ENCODE measurements around the gene ADGRG7. TPM values are rescaled to one million over a fixed set of nuclear protein-coding genes. Genes with fewer than 3 reads are reported as not detected.

The ADGRG7 gene
- total and polyA plus RNA-seq, 2 of the 13 experiments (the other 11 are each of a cell fraction or from before 2014, with no cell fraction given), result not detected

GRCh38 chr3:100702980-100703345, 93.6 kb downstream of the ADGRG7 start:
- Histone ChIP-seq H2AFZ (ENCODE audit: low read length) (no peak overlapping the region), H3K27me3 (ENCODE audit: control insufficient read depth in 1 of 2, insufficient read depth in 2 of 2, low read length in 2 of 2) (peaks cover 1 to 10% of the 10 kb centered on the region in 2 experiments; a peak in 1 of 5 replicates), H3K4me3 (replicated peaks in 1 of 3; ENCODE audit: insufficient read depth in 1 of 3, low read depth in 2 of 3, low read length in 3 of 3) (no peak overlapping the region), H3K79me2 (ENCODE audit: insufficient read depth, low read length) (no peaks in the 10 kb centered on the region), H3K9me3 (ENCODE audit: low read length) (no peaks in the 10 kb centered on the region), H3K9ac (ENCODE audit: insufficient read depth, low read depth, low read length) (no peak overlapping the region), H3K4me1 (ENCODE audit: insufficient read depth, low read length) (peaks cover 21% of the 10 kb centered on the region), H3K36me3 (replicated peaks in 1 of 2; ENCODE audit: control insufficient read depth in 1 of 2, insufficient read depth in 2 of 2, low read length in 2 of 2) (no peaks in the 10 kb centered on the region), H4K20me1 (ENCODE audit: insufficient read depth, low read length) (no peaks in the 10 kb centered on the region), H3K4me2 (ENCODE audit: low read depth, low read length) (no peak overlapping the region), H3K27ac (ENCODE audit: extremely low read length, insufficient read depth, low read length) (no peak overlapping the region)
- DNase-seq (ENCODE audit: low spot score) (no peak), ATAC-seq (no peak), FAIRE-seq (no peak)
- in situ Hi-C loops (cut with HindIII; ENCODE audit: extremely low pct_ligation_motif_present, low pct_unique_long_range_greater_than_20kb), result loop anchor here (25.0 kb wide), 3 partner anchors 91 to 891 kb away; partner anchors contain the start of genes ADGRG7 and CMSS1
- ChIA-PET CTCF (ENCODE audit: low intra/inter-chr PET ratio, low total read pairs) (no interaction called here), POLR2A (no interaction called here)
- no TSS peak for BruUV-seq (replicated peaks)
- WGBS (ENCODE audit: low lambda C conversion rate), result 18% methylated on average over 5 of the region's 5 CpGs
- no peak for TF ChIP-seq FOXK1 (CRISPR knock-in tag; IDR thresholded peaks at IDR 0.05; ENCODE audit: borderline replicate concordance, low read depth)
- TF ChIP-seq ZNF589 (CRISPR knock-in tag; conservative IDR thresholded peaks at IDR 0.05), result no peak
- TF ChIP-seq GATAD2A (CRISPR knock-in tag; IDR thresholded peaks at IDR 0.05), result no peak
- intact Hi-C loops (cut with micrococcal nuclease; ENCODE audit: unreplicated experiment), result no loop called here

DNA sequence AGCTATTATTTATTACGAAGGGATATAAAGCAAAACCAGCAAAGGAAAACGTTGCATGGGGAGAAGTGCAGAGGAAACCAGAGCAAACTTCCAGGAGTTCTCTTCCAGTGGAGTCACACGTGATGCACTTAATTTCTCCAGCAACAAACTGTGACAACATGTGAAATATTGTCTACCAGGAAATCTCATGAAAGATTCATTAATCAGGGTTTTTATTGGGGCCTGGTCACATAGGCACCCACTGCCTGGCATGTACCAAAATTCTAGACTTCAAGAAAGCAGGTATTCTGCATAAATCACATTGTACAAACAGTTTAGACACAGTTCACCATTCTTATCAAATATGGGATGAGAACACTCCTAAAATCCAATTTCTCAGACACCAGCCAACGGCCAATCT, 94.5 kb downstream of the ADGRG7 start:
- ATAC-seq, result no peak
- no peak overlapping the region for H3K4me2 ChIP-seq (ENCODE audit: low read depth, low read length)
- no peak overlapping the region for H3K9ac ChIP-seq (ENCODE audit: insufficient read depth, low read depth, low read length)
- no peaks in the 10 kb centered on the region for H3K79me2 ChIP-seq (ENCODE audit: insufficient read depth, low read length)
- no peak for FAIRE-seq
- ChIA-PET POLR2A (no interaction called here), CTCF (ENCODE audit: low intra/inter-chr PET ratio, low total read pairs) (no interaction called here)
- H3K36me3 ChIP-seq (replicated peaks in 1 of 2; ENCODE audit: control insufficient read depth in 1 of 2, insufficient read depth in 2 of 2, low read length in 2 of 2), result no peaks in the 10 kb centered on the region
- intact Hi-C loops (cut with micrococcal nuclease; ENCODE audit: unreplicated experiment) (no loop called here), in situ Hi-C loops (cut with HindIII; ENCODE audit: extremely low pct_ligation_motif_present, low pct_unique_long_range_greater_than_20kb) (loop anchor here (25.0 kb wide), 3 partner anchors 92 to 892 kb away; partner anchors contain the start of genes ADGRG7 and CMSS1)
- 24% methylated on average over 4 of the region's 4 CpGs for WGBS (ENCODE audit: low lambda C conversion rate)
- no peaks in the 10 kb centered on the region for H3K9me3 ChIP-seq (ENCODE audit: low read length)
- TF ChIP-seq ARID3A (IDR thresholded peaks at IDR 0.05; ENCODE audit: low read depth, low read length) (no peak), ZNF343 (CRISPR knock-in tag; IDR thresholded peaks at IDR 0.05) (no peak), ZNF337 (CRISPR knock-in tag; IDR thresholded peaks at IDR 0.05; ENCODE audit: borderline replicate concordance, low read depth) (no peak), ZNF280D (CRISPR knock-in tag; IDR thresholded peaks at IDR 0.05) (no peak), ZNF709 (CRISPR knock-in tag; IDR thresholded peaks at IDR 0.05) (no peak), MATR3 (CRISPR knock-in tag; IDR thresholded peaks at IDR 0.05) (no peak), MEIS2 (CRISPR knock-in tag; IDR thresholded peaks at IDR 0.05) (no peak)
- TF ChIP-seq, protein P1, sequence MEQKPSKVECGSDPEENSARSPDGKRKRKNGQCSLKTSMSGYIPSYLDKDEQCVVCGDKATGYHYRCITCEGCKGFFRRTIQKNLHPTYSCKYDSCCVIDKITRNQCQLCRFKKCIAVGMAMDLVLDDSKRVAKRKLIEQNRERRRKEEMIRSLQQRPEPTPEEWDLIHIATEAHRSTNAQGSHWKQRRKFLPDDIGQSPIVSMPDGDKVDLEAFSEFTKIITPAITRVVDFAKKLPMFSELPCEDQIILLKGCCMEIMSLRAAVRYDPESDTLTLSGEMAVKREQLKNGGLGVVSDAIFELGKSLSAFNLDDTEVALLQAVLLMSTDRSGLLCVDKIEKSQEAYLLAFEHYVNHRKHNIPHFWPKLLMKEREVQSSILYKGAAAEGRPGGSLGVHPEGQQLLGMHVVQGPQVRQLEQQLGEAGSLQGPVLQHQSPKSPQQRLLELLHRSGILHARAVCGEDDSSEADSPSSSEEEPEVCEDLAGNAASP (CRISPR knock-in tag; IDR thresholded peaks at IDR 0.05; ENCODE audit: borderline replicate concordance), result no peak
- BruUV-seq (replicated peaks), result no TSS peak
- 0 out of 5 replicates have a peak, but pooled peaks cover 0 to 10% of the 10 kb centered on the region in 2 experiments for H3K27me3 ChIP-seq (ENCODE audit: control insufficient read depth in 1 of 2, insufficient read depth in 2 of 2, low read length in 2 of 2)
- H2AFZ ChIP-seq (ENCODE audit: low read length), result no peak overlapping the region
- H4K20me1 ChIP-seq (ENCODE audit: insufficient read depth, low read length), result no peaks in the 10 kb centered on the region
- peaks cover 21% of the 10 kb centered on the region for H3K4me1 ChIP-seq (ENCODE audit: insufficient read depth, low read length)
- no peak overlapping the region for H3K4me3 ChIP-seq (replicated peaks in 1 of 3; ENCODE audit: insufficient read depth in 1 of 3, low read depth in 2 of 3, low read length in 3 of 3)
- no peak overlapping the region for H3K27ac ChIP-seq (ENCODE audit: extremely low read length, insufficient read depth, low read length)
- no peak for DNase-seq (ENCODE audit: low spot score)
